D341Med (cell line): Measurements from ENCODE around the gene IL1R2.
"Not testable (repeated sequence)": the region's sequence is repeated elsewhere in the genome, so short reads cannot be mapped to it uniquely, and the experiment has no call there.

Experiments
- DNase-seq: peaks from one replicate; pipeline ENCODE4 v3.0.0; 2012; ENCODE audit warnings: low spot score

Gene IL1R2

DNA sequence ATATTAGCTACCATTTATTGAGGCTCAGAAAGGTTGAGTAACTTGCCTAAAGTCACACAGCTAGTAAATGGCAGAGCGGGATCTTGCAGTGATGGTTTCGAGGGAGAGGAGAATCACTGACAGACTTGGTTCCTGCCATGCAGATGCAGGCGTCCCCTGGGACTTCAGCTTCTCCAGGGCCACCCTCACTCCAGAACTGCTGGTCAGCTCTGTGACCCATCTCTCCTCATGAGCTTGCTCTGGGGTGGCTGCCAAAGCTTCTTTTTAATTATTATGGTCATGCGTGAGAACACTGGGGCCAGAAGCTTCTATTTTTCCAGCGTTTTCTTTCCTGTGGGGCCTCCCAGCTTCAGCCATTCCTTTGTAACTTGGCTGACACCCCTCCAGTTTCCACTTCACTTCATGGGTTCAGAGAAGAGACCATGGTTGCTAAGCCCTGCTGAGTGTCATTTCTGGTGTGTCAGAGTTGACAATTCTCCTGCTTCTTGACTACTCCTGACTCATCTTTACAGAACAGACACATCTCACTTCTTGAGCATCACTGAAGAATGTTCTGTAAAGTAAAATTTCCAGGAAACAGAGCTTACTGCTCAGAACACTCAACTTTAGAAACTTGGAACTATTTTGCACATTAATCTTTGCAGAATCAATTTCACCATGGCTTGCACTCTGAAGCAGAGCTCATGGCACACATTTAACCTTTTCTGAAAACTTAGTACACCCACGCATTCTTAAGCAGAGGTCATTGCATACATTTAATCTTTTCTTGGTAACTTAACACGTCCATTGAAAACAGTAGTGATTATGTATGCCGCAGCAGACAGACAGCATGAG, 70.4 kb downstream of the IL1R2 start:
- DNase-seq, result no peak

DNA sequence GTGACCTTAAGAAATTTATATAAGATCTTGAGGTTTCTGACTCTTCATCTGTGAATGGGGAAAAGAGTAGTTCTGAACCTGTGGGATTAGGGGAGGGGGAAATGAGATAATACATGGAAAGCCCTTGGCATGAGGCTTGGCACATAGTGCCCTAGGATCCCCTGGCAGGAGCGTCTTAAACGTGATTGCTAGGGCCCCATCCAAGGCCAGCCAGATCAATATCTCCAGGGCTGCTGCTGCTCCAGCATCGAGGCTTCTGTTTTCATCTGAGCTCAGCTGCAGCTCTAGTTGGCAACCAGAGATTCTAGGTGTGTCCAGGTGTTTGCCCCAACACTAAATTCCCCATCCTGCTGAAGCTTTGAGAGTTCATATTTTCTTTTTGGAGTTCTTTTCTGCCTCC, 71.0 kb downstream of the IL1R2 start:
- DNase-seq, result no peak

GRCh38 chr2:102063487-102063911, 71.7 kb downstream of the IL1R2 start:
- no peak for DNase-seq

GRCh38 chr2:102063941-102064678, 72.3 kb downstream of the IL1R2 start:
- no peak for DNase-seq

DNA sequence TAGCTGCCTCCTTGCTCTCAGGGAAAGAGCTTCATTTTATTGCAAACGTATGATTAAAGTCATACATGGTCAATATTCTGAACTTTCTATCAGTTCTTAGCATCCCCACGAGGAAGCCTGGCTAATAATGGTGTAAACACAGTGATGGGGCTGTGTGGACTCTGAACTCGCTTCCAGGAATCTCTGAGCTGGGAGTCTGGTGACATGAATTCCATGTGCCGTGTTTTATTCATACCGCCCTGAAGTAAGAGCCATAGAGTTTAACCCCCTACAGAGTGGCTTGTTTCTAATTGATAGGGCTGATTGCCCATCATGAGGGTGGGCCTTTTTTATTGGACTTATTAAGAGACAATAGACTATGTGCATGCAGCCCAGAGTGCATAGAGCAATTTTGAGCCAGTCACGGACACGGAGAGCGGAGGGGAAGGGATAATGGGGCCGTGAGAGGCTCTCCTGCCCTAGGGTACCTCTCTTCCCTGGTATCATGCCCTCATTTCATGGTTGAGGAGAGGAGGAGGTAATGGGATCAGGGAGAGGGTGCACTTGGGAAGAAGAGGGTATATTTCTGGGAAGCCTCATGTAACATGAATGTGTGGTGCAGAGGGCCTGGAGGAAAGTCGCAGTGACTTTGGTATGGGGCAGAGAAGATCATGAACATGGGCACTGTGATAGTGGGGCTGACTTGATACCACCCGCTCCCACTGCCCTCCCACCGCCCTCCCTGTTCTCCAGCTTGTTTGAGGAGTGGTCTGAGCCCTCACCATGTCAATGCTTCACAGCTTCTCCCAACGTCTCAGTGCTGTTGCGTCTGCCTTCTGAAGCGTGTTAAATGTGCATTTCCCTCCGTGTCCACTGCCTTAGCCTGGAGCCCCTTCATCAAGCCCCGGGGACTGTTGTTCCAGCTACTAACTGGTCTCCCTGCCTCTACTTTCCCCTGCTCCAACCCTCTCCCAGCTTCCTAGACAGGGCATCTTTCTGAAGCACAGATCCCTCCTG, 73.2 kb downstream of the IL1R2 start:
- no peak for DNase-seq

DNA sequence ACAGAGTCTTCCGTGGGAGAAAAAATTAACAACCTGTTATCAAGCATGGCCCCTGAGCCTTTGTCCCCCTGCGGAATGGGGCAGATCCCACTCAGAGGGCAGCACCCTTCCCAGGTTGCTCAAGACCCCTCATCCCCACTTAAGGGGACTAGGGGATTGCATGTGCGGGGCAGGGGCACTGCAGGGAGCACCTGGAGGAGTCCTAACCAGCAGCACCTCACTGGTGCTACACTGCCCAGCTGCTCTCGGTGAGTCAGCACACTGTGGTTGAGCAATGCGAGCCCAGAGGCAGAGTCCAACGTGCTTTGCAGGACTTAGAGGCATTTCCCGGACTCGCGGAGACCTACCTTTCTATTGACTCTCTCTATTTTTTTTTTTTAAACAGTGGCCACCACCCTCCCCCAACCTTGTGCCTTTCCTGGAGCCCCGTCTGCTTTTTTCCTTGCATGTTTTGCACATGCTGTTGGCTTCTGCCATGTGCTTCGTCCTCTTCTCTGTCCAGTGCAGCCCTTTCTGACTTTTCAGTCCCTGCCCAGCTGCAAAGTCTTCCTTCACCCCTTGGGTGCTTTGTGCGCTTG, 74.0 kb downstream of the IL1R2 start:
- DNase-seq, result no peak

DNA sequence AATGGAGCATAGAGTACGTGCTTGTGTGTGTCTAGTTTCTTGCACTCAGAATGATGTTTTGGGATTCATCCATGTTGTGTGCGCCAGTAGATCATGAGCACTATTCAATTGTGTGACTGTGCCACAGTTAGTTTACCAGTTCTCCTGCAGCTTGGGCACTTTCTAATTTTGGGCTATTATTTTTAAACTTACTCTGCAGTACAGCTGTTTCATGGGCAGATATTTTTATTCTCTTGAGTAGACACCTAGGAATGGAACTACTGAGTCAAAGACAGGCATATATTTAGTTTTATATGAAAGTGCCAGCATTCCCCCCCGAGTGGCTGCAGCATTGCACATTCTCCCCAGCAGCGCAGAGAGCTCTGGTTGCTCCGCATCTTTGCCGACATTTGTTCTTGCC, 74.8 kb downstream of the IL1R2 start:
- DNase-seq, result no peak

DNA sequence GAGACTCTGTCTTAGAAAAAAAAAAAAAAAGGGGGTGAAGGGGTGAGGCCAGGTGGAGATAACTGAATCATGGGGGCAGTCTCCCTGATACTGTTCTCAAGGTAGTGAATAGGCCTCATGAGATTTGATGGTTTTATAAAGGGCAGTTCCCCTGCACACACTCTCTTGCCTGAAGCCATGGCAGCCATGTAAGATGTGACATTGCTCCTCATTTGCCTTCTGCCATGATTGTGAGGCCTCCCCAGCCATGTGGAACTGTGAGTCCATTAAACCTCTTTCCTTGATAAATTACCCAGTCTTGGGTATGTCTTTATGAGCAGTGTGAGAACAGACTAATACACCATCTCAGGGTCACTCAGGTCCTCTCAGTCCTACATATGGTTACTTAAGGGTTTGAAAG, 76.4 kb downstream of the IL1R2 start:
- not testable (repeated sequence) for DNase-seq

GRCh38 chr2:102069311-102069974, 77.7 kb downstream of the IL1R2 start:
- no peak for DNase-seq

DNA sequence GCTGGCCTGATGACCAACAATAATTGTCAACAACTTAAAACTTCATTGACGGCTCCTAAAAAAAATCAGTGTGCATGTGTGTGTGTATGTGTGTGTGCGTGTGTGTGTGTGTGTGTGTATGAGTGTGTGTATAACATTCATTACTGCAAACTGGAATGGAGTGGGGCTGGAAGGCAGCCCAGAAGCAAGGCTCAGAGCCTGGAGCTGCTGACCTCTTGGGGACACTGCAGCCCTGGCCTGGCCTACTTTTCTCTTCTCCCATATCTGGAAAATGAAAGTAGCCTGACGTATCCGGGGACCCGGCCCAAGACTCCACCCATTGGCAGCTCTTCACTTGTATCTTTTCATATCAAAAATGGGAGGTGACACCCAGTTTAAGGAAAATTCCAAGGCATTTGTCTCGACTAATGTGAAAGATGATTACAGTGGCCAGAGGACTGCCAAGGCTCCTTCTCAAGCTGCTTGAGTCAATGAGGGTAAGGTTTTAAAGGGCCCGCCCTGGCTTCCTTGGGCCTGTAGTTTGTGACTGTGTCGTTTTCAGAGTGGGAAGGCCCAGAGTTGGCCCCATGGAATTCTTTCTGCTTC, 78.4 kb downstream of the IL1R2 start:
- no peak for DNase-seq

DNA sequence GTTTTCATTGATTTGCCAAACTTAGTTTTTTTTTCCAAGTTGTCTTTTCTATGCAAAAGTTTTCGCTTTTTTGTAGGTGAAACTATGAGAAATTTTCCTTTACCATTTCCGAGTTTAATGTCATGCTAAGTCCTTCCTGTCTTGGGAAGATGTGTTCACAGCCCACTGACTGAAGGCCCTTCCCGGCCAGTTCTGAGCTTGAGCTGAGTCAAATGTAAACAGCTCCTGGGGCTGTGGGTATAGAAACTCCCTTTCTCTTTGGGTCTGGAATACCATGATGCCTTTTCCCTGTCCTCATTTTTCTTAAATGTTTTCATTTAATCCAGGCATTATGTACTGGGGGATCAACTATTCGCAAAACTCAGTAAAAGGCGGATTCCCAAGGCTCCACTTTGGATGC, 81.0 kb downstream of the IL1R2 start:
- DNase-seq, result no peak

DNA sequence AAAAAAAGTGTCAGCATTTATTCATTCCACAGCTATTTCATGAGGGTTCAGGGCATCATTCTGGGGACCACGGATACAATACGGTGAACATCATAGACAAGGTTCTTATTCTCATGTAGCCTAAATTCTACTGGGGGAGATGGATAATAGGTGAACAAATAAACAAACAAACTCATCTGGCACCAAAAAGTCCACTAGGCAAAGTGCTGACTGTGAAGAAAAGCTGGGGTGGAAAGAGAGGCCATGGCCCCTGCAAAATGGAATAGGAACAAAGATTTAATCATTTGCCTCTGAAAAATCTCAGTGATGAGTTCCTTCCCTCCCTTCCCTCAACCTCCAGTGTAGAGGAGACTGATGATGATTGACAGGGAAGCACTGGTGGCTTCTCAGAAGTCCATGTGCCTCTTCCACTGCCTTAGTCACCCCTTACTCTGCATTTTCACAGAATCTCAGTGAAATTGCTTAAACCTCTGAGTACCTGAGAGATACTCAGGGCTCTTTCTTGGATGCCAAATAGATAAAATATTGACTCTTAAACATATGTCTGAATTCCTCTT, 81.5 kb downstream of the IL1R2 start:
- no peak for DNase-seq

GRCh38 chr2:102074152-102074783, 82.5 kb downstream of the IL1R2 start:
- DNase-seq, result no peak

GRCh38 chr2:102075479-102075878, 83.7 kb downstream of the IL1R2 start:
- DNase-seq, result no peak

GRCh38 chr2:102076512-102076911, 84.8 kb downstream of the IL1R2 start:
- no peak for DNase-seq
